ENCODE measurements around the gene PSMD12.

The PSMD12 gene

DNA sequence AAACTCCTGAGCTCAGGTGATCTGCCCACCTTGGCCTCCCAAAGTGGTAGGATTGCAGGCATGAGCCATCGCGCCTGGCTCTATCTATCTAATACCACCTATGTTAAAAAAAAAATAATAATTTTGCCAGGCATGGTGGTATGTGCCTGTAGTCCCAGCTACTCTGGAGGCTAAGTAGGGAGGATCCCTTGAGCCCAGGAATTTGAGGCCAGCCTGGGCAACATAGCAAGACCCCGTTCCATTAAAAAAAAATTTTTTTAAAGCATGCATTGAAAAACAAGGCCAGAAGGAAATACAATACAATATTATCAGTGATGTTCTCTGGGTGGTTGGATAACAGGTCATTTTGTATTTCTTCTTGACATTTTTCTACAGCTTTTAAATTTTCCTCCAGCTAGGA is 76.1 kb downstream of the PSMD12 start:
- Histone ChIP-seq H3K27me3 (ENCODE audit: control insufficient read depth in 1 of 2, insufficient read depth in 2 of 2, low read length in 2 of 2) (no peaks in the 10 kb centered on the region), H3K4me1 (ENCODE audit: control insufficient read depth in 1 of 2, insufficient read depth in 2 of 2, low read length in 2 of 2) (no peaks in the 10 kb centered on the region), H3K27ac (ENCODE audit: low read depth, low read length) (no peak overlapping the region), H3K9me3 (ENCODE audit: control insufficient read depth in 1 of 2, low read length in 2 of 2) (no peaks in the 10 kb centered on the region), H3K9ac (ENCODE audit: low read depth in 1 of 2, low read length in 2 of 2) (no peak overlapping the region), H3K4me3 (ENCODE audit: low read depth in 1 of 2, low read length in 2 of 2) (no peak overlapping the region), H3K36me3 (ENCODE audit: control insufficient read depth in 1 of 2, insufficient read depth in 2 of 2, low read length in 2 of 2) (no peaks in the 10 kb centered on the region)

- no peak overlapping the region for H3K4me3 ChIP-seq (ENCODE audit: low read depth in 1 of 2, low read length in 2 of 2)
- H3K9me3 ChIP-seq (ENCODE audit: control insufficient read depth in 1 of 2, low read length in 2 of 2), result no peaks in the 10 kb centered on the region
- H3K9ac ChIP-seq (ENCODE audit: low read depth in 1 of 2, low read length in 2 of 2), result no peak overlapping the region
- no peak overlapping the region for H3K27ac ChIP-seq (ENCODE audit: low read depth, low read length)
- no peaks in the 10 kb centered on the region for H3K27me3 ChIP-seq (ENCODE audit: control insufficient read depth in 1 of 2, insufficient read depth in 2 of 2, low read length in 2 of 2)
- H3K36me3 ChIP-seq (ENCODE audit: control insufficient read depth in 1 of 2, insufficient read depth in 2 of 2, low read length in 2 of 2), result no peaks in the 10 kb centered on the region
- H3K4me1 ChIP-seq (ENCODE audit: control insufficient read depth in 1 of 2, insufficient read depth in 2 of 2, low read length in 2 of 2), result no peaks in the 10 kb centered on the region
These were observed 77.0 kb downstream of the PSMD12 start for GRCh38 chr17:67289181-67289876.
